Sigmoid colon (tissue), 7 donors: ENCODE results near the gene SREK1. TPM values are rescaled to one million over a fixed set of nuclear protein-coding genes. Genes with fewer than 3 reads are reported as not detected.

Experiments used
- DNase-seq: peaks from one replicate; pipeline ENCODE4 v3.0.0-alpha.2; 2019
- H3K27ac ChIP-seq, 4 donors: fragments of 200-600 bp; sonication (generic); one replicate each; pipeline ENCODE4 v1.5.1; 2016 to 2019; ENCODE audit warnings: mild to moderate bottlenecking in 1 of 4
- H3K27me3 ChIP-seq, 3 donors: fragments of 200-600 bp; sonication (generic); one replicate each; pipeline ENCODE4 v1.5.1; 2019; ENCODE audit warnings: mild to moderate bottlenecking in 1 of 3
- H3K36me3 ChIP-seq, 4 donors: fragments of 200-600 bp; sonication (generic); one replicate each; pipeline ENCODE4 v1.5.1; 2016 to 2019
- H3K4me1 ChIP-seq, 4 donors: fragments of 200-600 bp; sonication (generic); one replicate each; pipeline ENCODE4 v1.5.1; 2017 to 2019
- H3K4me3 ChIP-seq, 4 donors: fragments of 200-600 bp; sonication (generic); one replicate each; pipeline ENCODE4 v1.5.1; 2017 to 2019; ENCODE audit warnings: mild to moderate bottlenecking in 2 of 4, moderate library complexity in 1 of 4
- H3K9me3 ChIP-seq, 4 donors: fragments of 200-600 bp in 3 of 4; sonication (generic) in 3 of 4; one replicate each; pipeline versions ENCODE4 v1.5.1 to v1.6.1; 2013 to 2019
- CTCF ChIP-seq, 4 experiments: fragments of 450-650 bp in 3 of 4; fragments of 200-600 bp in 1 of 4; IDR thresholded peaks; one replicate each; pipeline ENCODE4 v1.5.1; 2016 to 2019; ENCODE audit warnings: antibody characterized with exemption in 4 of 4, mild to moderate bottlenecking in 3 of 4, moderate library complexity in 2 of 4
- EP300 ChIP-seq, 4 donors: sonication (generic); formaldehyde crosslinking; IDR thresholded peaks; one replicate each; pipeline ENCODE4 v1.6.1; 2017; ENCODE audit warnings: antibody characterized with exemption in 4 of 4
- POLR2A ChIP-seq, 2 donors: fragments of 450-650 bp; IDR thresholded peaks; one replicate each; pipeline ENCODE4 v1.6.1; 2016; ENCODE audit warnings: antibody characterized with exemption in 2 of 2, mild to moderate bottlenecking in 2 of 2, moderate library complexity in 2 of 2
- POLR2AphosphoS5 ChIP-seq, 4 donors: sonication (generic); formaldehyde crosslinking; IDR thresholded peaks; one replicate each; pipeline ENCODE4 v1.6.1; 2017; ENCODE audit warnings: antibody characterized with exemption in 4 of 4
- WGBS, 2 donors: extraction: QIAGEN DNeasy Blood & Tissue Kit; methylation state at CpG; one replicate each; pipeline ENCODE4 v1.1.7; 2013; 5-methylcytosine and 5-hydroxymethylcytosine counted together
- intact Hi-C: fragments of 100-400 bp; cut with DNase I; formaldehyde crosslinking; loops from one replicate; pipeline ENCODE4 v1.15.1; 2023
- polyA plus RNA-seq, 3 donors: library from polyadenylated mRNA; stranded (reverse); fragments of 200-250 nt; gene quantifications; one replicate each; pipeline ENCODE4 v1.2.3, GENCODE V29; 2013
- total RNA-seq, 4 donors: library from RNA; depleted of rRNA; stranded (reverse); fragments of >200 nt; gene quantifications; one replicate each; pipeline ENCODE4 v1.1.0, GENCODE V29; 2016
- donor health status: healthy with polysubstance abuse.
- donor health status: Bipolar disorder and iron deficiency.
- donor health status: healthy.

The SREK1 gene
- total and polyA plus RNA-seq, 7 donors = 9.0 to 127 (median 63.5) TPM

- H3K27ac ChIP-seq = no peak overlapping the region
- H3K27me3 ChIP-seq = no peaks in the 10 kb centered on the region
- WGBS, 2 donors = 98 to 100% methylated on average over 1 of the region's 1 CpG
- peaks cover 0 to 35% (median 6%) of the 10 kb centered on the region in 4 donors for H3K36me3 ChIP-seq
- no peaks in the 10 kb centered on the region for H3K9me3 ChIP-seq
- intact Hi-C loops = no loop called here
- DNase-seq = no peak
- peaks cover 0 to 11% (median 3%) of the 10 kb centered on the region in 4 donors for H3K4me1 ChIP-seq
- H3K4me3 ChIP-seq = no peak overlapping the region
- no peak for TF ChIP-seq POLR2A (IDR thresholded peaks at IDR 0.05)
- TF ChIP-seq POLR2AphosphoS5 (IDR thresholded peaks at IDR 0.05) = no peak
- TF ChIP-seq EP300 (IDR thresholded peaks at IDR 0.05) = no peak
- TF ChIP-seq CTCF (IDR thresholded peaks at IDR 0.05) = no peak
These were observed 12.9 kb downstream of the SREK1 start for GRCh38 chr5:66157046-66157445.

- Histone ChIP-seq H3K27me3 (no peaks in the 10 kb centered on the region), H3K9me3 (no peaks in the 10 kb centered on the region), H3K4me1 (no peaks in the 10 kb centered on the region), H3K4me3 (no peak overlapping the region), H3K36me3 (peaks cover 0 to 78% (median 20%) of the 10 kb centered on the region in 4 donors), H3K27ac (no peak overlapping the region)
- intact Hi-C loops = no loop called here
- no peak for TF ChIP-seq POLR2A (IDR thresholded peaks at IDR 0.05)
- TF ChIP-seq CTCF (IDR thresholded peaks at IDR 0.05) = no peak
- TF ChIP-seq EP300 (IDR thresholded peaks at IDR 0.05) = no peak
- TF ChIP-seq POLR2AphosphoS5 (IDR thresholded peaks at IDR 0.05) = no peak
- WGBS, 2 donors = 95 to 96% methylated on average over 5 of the region's 5 CpGs
- DNase-seq = no peak
These were observed 17.3 kb downstream of the SREK1 start for GRCh38 chr5:66161356-66161755.

- no peak overlapping the region for H3K4me3 ChIP-seq
- no peaks in the 10 kb centered on the region for H3K9me3 ChIP-seq
- TF ChIP-seq POLR2AphosphoS5 (IDR thresholded peaks at IDR 0.05) = no peak
- TF ChIP-seq POLR2A (IDR thresholded peaks at IDR 0.05) = no peak
- TF ChIP-seq EP300 (IDR thresholded peaks at IDR 0.05) = no peak
- no peak for TF ChIP-seq CTCF (IDR thresholded peaks at IDR 0.05)
- no peaks in the 10 kb centered on the region for H3K27me3 ChIP-seq
- no peak overlapping the region for H3K27ac ChIP-seq
- peaks cover 0 to 90% (median 22%) of the 10 kb centered on the region in 4 donors for H3K36me3 ChIP-seq
- 82 to 85% methylated on average over 8 of the region's 8 CpGs for WGBS, 2 donors
- no peak for DNase-seq
- intact Hi-C loops = no loop called here
- H3K4me1 ChIP-seq = no peaks in the 10 kb centered on the region
These were observed 20.1 kb downstream of the SREK1 start for GRCh38 chr5:66164044-66164790.

- Histone ChIP-seq H3K9me3 (no peaks in the 10 kb centered on the region), H3K4me1 (peaks cover 0 to 12% (median 0%) of the 10 kb centered on the region in 4 donors), H3K36me3 (peaks cover 3 to 78% (median 17%) of the 10 kb centered on the region in 4 donors), H3K27ac (no peak overlapping the region), H3K27me3 (no peaks in the 10 kb centered on the region), H3K4me3 (no peak overlapping the region)
- WGBS, 2 donors = 97% methylated on average over 4 of the region's 4 CpGs
- intact Hi-C loops = no loop called here
- no peak for DNase-seq
- TF ChIP-seq EP300 (IDR thresholded peaks at IDR 0.05) = no peak
- TF ChIP-seq POLR2A (IDR thresholded peaks at IDR 0.05) = no peak
- no peak for TF ChIP-seq CTCF (IDR thresholded peaks at IDR 0.05)
- TF ChIP-seq POLR2AphosphoS5 (IDR thresholded peaks at IDR 0.05) = no peak
These were observed 24.1 kb downstream of the SREK1 start for GRCh38 chr5:66168226-66168625.
